HEK293 (cell line): ENCODE results near the gene AKR1A1.

Experiments used
- BCL11B ChIP-seq: fragments of 450-650 bp; formaldehyde crosslinking; IDR thresholded peaks from 2 replicates; pipeline ENCODE4 v1.5.1; 2016; ENCODE audit warnings: low read depth, missing biosample characterization, missing genetic modification characterization
- ZNF398 ChIP-seq: fragments of 450-650 bp; formaldehyde crosslinking; IDR thresholded peaks from 2 replicates; pipeline ENCODE4 v1.5.1; 2017; ENCODE audit warnings: missing biosample characterization, missing genetic modification characterization
- ZNF473 ChIP-seq: fragments of 450-650 bp; formaldehyde crosslinking; IDR thresholded peaks from 2 replicates; pipeline ENCODE4 v1.5.1; 2017; ENCODE audit warnings: missing biosample characterization, missing genetic modification characterization
- ZNF600 ChIP-seq: fragments of 450-650 bp; formaldehyde crosslinking; IDR thresholded peaks from 2 replicates; pipeline ENCODE4 v1.5.1; 2016; ENCODE audit warnings: missing biosample characterization, missing genetic modification characterization
- ZNF664 ChIP-seq: fragments of 450-650 bp; formaldehyde crosslinking; IDR thresholded peaks from 2 replicates; pipeline ENCODE4 v1.5.1; 2016; ENCODE audit warnings: missing biosample characterization, missing genetic modification characterization

GRCh38 chr1:45531873-45532272 is 18.8 kb upstream of the AKR1A1 start:
- TF ChIP-seq BCL11B (tag by site-specific recombination) = no peak
- no peak for TF ChIP-seq ZNF473 (tag by site-specific recombination)
- TF ChIP-seq ZNF398 (tag by site-specific recombination) = no peak
- no peak for TF ChIP-seq ZNF664 (tag by site-specific recombination)
- TF ChIP-seq ZNF600 (tag by site-specific recombination) = no peak
